GM12891 (cell line): ENCODE measurements around the gene GYS1.

Experiments
- POLR2A ChIP-seq: IDR thresholded peaks from 2 replicates; pipeline ENCODE4 v1.6.1; 2011; ENCODE audit warnings: low read depth, low read length, control low read depth
- POLR2AphosphoS5 ChIP-seq: IDR thresholded peaks from 2 replicates; pipeline ENCODE4 v1.6.1; 2011; ENCODE audit warnings: low read depth, low read length, control low read depth
- SPI1 ChIP-seq: IDR thresholded peaks from 2 replicates; pipeline ENCODE4 v1.6.1; 2011; ENCODE audit warnings: low read depth, low read length, control low read depth

GRCh38 chr19:48982280-48982679 lies 10.8 kb downstream of the GYS1 start:
- TF ChIP-seq POLR2A (no peak), SPI1 (no peak), POLR2AphosphoS5 (no peak)
